Measurements from ENCODE around the gene MFN1. TPM values are rescaled to one million over a fixed set of nuclear protein-coding genes. Genes with fewer than 3 reads are reported as not detected.
A peak's percentile ranks its signal among the peaks of the same experiment; 100 is the strongest.

The MFN1 gene
- total and polyA plus RNA-seq, 2 of the 13 experiments (the other 11 are each of a cell fraction or from before 2014, with no cell fraction given) = 25.2 to 37.5 TPM

DNA sequence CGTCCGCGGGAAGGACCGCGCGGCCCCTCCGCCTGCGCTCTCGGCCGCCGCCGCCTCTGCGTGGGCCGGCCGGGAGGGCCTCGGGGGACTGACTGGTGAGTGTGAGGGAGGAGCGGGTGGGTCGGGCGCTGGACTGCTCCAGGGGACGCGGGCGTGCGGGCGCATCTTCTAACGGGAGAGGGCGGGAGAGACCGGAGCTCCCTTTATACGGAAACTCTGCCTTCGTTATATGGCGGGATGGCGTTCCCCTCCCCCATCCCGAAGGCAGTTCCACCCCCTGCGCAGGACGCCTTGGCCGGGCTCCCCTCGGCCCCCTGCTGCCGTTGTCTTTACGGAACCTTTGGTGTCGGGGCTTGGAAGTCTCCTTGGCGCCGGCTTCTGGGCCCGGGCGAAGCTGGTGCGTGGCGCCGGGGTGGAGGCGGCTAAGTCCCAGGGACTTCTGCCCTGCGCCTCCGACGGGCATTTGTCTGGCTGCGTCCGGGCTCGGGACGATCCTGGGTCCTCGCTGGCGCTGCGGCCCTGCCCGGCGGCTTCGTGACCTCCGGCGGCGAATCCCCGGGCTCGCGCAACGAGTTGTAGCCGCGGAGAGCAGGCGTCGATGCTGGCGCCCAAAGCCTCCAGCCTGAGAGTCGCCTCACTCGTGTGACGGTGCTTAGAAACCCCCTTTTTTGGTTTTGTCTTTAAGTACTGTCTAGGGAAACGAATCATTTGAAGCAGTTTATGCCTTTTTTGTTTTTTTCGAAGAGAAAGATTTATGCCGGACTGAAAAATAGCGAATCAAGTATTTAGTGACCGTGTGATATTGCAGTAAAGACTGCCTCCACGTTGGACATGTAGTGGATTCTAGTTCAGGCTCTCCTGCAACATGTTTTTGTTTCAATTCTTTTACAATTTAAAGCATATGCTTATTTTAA, 24.1 kb upstream of the MFN1 start (continued):
- TF ChIP-seq, protein P1, sequence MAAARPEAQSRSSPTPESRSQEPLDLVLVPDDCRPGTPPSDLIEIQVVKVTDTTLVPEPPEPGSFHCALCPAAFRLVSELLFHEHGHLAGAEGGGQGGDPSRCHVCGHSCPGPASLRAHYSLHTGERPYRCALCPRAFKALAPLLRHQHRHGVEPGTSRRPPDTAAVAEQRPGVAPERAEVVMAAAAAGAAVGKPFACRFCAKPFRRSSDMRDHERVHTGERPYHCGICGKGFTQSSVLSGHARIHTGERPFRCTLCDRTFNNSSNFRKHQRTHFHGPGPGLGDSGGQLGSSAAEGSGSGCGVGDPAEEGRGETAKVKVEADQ (CRISPR knock-in tag; IDR thresholded peaks at IDR 0.05; ENCODE audit: borderline replicate concordance) = no peak
- no peak for TF ChIP-seq NCOR1 (IDR thresholded peaks at IDR 0.05; ENCODE audit: borderline replicate concordance, low read length)
- 0 out of 2 replicates have a peak, but pooled peaks have one; percentile 65 for TF ChIP-seq ZNF44 (CRISPR knock-in tag; IDR thresholded peaks at IDR 0.05)
- peak; percentile 50; the same call in 1 of the 2 replicates for TF ChIP-seq BORCS8-MEF2B (CRISPR knock-in tag; IDR thresholded peaks at IDR 0.05)
- TF ChIP-seq ZNF253 (CRISPR knock-in tag; IDR thresholded peaks at IDR 0.05; ENCODE audit: borderline replicate concordance) = peak; percentile 48; the same call in 1 of the 2 replicates
- TF ChIP-seq PITX1 (CRISPR knock-in tag; IDR thresholded peaks at IDR 0.05) = no peak
- TF ChIP-seq, protein P2, sequence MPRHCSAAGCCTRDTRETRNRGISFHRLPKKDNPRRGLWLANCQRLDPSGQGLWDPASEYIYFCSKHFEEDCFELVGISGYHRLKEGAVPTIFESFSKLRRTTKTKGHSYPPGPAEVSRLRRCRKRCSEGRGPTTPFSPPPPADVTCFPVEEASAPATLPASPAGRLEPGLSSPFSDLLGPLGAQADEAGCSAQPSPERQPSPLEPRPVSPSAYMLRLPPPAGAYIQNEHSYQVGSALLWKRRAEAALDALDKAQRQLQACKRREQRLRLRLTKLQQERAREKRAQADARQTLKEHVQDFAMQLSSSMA (CRISPR knock-in tag; IDR thresholded peaks at IDR 0.05) = no peak
- TF ChIP-seq, protein P3, sequence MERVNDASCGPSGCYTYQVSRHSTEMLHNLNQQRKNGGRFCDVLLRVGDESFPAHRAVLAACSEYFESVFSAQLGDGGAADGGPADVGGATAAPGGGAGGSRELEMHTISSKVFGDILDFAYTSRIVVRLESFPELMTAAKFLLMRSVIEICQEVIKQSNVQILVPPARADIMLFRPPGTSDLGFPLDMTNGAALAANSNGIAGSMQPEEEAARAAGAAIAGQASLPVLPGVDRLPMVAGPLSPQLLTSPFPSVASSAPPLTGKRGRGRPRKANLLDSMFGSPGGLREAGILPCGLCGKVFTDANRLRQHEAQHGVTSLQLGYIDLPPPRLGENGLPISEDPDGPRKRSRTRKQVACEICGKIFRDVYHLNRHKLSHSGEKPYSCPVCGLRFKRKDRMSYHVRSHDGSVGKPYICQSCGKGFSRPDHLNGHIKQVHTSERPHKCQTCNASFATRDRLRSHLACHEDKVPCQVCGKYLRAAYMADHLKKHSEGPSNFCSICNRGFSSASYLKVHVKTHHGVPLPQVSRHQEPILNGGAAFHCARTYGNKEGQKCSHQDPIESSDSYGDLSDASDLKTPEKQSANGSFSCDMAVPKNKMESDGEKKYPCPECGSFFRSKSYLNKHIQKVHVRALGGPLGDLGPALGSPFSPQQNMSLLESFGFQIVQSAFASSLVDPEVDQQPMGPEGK (CRISPR knock-in tag; IDR thresholded peaks at IDR 0.05) = peak; percentile 44
- TF ChIP-seq, protein P4, sequence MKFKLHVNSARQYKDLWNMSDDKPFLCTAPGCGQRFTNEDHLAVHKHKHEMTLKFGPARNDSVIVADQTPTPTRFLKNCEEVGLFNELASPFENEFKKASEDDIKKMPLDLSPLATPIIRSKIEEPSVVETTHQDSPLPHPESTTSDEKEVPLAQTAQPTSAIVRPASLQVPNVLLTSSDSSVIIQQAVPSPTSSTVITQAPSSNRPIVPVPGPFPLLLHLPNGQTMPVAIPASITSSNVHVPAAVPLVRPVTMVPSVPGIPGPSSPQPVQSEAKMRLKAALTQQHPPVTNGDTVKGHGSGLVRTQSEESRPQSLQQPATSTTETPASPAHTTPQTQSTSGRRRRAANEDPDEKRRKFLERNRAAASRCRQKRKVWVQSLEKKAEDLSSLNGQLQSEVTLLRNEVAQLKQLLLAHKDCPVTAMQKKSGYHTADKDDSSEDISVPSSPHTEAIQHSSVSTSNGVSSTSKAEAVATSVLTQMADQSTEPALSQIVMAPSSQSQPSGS (CRISPR knock-in tag; IDR thresholded peaks at IDR 0.05) = no peak
- TF ChIP-seq EEA1 (CRISPR knock-in tag; IDR thresholded peaks at IDR 0.05; ENCODE audit: borderline replicate concordance) = no peak
- no peak for TF ChIP-seq ZNF546 (CRISPR knock-in tag; conservative IDR thresholded peaks at IDR 0.05)
- no peak for TF ChIP-seq PAF1 (CRISPR knock-in tag; IDR thresholded peaks at IDR 0.05)
- TF ChIP-seq, protein P5, sequence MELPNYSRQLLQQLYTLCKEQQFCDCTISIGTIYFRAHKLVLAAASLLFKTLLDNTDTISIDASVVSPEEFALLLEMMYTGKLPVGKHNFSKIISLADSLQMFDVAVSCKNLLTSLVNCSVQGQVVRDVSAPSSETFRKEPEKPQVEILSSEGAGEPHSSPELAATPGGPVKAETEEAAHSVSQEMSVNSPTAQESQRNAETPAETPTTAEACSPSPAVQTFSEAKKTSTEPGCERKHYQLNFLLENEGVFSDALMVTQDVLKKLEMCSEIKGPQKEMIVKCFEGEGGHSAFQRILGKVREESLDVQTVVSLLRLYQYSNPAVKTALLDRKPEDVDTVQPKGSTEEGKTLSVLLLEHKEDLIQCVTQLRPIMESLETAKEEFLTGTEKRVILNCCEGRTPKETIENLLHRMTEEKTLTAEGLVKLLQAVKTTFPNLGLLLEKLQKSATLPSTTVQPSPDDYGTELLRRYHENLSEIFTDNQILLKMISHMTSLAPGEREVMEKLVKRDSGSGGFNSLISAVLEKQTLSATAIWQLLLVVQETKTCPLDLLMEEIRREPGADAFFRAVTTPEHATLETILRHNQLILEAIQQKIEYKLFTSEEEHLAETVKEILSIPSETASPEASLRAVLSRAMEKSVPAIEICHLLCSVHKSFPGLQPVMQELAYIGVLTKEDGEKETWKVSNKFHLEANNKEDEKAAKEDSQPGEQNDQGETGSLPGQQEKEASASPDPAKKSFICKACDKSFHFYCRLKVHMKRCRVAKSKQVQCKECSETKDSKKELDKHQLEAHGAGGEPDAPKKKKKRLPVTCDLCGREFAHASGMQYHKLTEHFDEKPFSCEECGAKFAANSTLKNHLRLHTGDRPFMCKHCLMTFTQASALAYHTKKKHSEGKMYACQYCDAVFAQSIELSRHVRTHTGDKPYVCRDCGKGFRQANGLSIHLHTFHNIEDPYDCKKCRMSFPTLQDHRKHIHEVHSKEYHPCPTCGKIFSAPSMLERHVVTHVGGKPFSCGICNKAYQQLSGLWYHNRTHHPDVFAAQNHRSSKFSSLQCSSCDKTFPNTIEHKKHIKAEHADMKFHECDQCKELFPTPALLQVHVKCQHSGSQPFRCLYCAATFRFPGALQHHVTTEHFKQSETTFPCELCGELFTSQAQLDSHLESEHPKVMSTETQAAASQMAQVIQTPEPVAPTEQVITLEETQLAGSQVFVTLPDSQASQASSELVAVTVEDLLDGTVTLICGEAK (IDR thresholded peaks at IDR 0.05) = no peak
- TF ChIP-seq, protein P5 (CRISPR knock-in tag; IDR thresholded peaks at IDR 0.05) = no peak
